K562 treated with DMSO at 1 percent for 48 hours (cell line): ENCODE data around the gene CCDC157. TPM values are rescaled to one million over a fixed set of nuclear protein-coding genes. Genes with fewer than 3 reads are reported as not detected.

Experiments used
- total RNA-seq: library from RNA; unstranded; fragments of 300-600 nt; gene quantifications from 2 replicates; pipeline ENCODE4 v1.2.3, GENCODE V29; 2022; ENCODE audit warnings: low replicate concordance; ENCODE audit errors: extremely low read depth

The CCDC157 gene
- total RNA-seq: not detected in 2 replicates

GRCh38 chr22:30356449-30357235 is at the start of gene CCDC157, which contains the start of gene SF3A1:
Gene CCDC157, plus strand, starts transcription at chr22:30357007. Its CDS starts 8,994 bp downstream, at chr22:30366001.
Gene SF3A1, minus strand, starts transcription at chr22:30356894. Its CDS starts 102 bp downstream, at chr22:30356792.

GRCh38 chr22:30326706-30327362 is 30.0 kb upstream of the CCDC157 start, which contains the start of gene TBC1D10A:
Gene TBC1D10A, minus strand, starts transcription at chr22:30326941. Its CDS starts 60 bp downstream, at chr22:30326881.

GRCh38 chr22:30386960-30387827 is 30.4 kb downstream of the CCDC157 start, which contains the start of gene RNF215:
Gene RNF215, minus strand, starts transcription at chr22:30387411. Its CDS starts 98 bp downstream, at chr22:30387313.

GRCh38 chr22:30396871-30397655 is 40.3 kb downstream of the CCDC157 start, which contains the start of gene SEC14L2:
Gene SEC14L2, plus strand, starts transcription at chr22:30397018. Its CDS starts 99 bp downstream, at chr22:30397117.

GRCh38 chr22:30425616-30426387 is 69.0 kb downstream of the CCDC157 start, which contains the start of gene MTFP1:
Gene MTFP1, plus strand, starts transcription at chr22:30425768. Its CDS starts 112 bp downstream, at chr22:30425880.

Other genes starting within 250 kb of the CCDC157 start
- not detected in 2 replicates for gene LIF, start 110.2 kb upstream of the CCDC157 start, total RNA-seq
- not detected in 2 replicates for gene OSM, start 90.2 kb upstream of the CCDC157 start, total RNA-seq
- not detected in 2 replicates for gene CASTOR1, start 67.5 kb upstream of the CCDC157 start, total RNA-seq
- not detected in 2 replicates for gene TBC1D10A, start 30.1 kb upstream of the CCDC157 start, total RNA-seq
- not detected in 2 replicates for gene SF3A1, start 113 bp upstream of the CCDC157 start, total RNA-seq
- not detected in 2 replicates for gene RNF215, start 30.4 kb downstream of the CCDC157 start, total RNA-seq
- gene SEC14L2, start 40.0 kb downstream of the CCDC157 start, total RNA-seq: not detected in 2 replicates
- gene MTFP1, start 68.8 kb downstream of the CCDC157 start, total RNA-seq: not detected in 2 replicates
- gene SEC14L3, start 115.0 kb downstream of the CCDC157 start, total RNA-seq: not detected in 2 replicates
- not detected in 2 replicates for gene SEC14L4, start 148.7 kb downstream of the CCDC157 start, total RNA-seq
- not detected in 2 replicates for gene SEC14L6, start 189.7 kb downstream of the CCDC157 start, total RNA-seq
- not detected in 2 replicates for gene GAL3ST1, start 217.7 kb downstream of the CCDC157 start, total RNA-seq
- not detected in 2 replicates for gene PES1, start 234.9 kb downstream of the CCDC157 start, total RNA-seq